HEK293 (cell line): ENCODE measurements around the gene SEMA4D.

Experiments
- CTCF ChIP-seq: fragments of 450-650 bp; formaldehyde crosslinking; IDR thresholded peaks from 2 replicates; pipeline ENCODE4 v1.5.1; 2016; ENCODE audit warnings: missing biosample characterization, missing genetic modification characterization
- RBAK ChIP-seq: fragments of 450-650 bp; formaldehyde crosslinking; IDR thresholded peaks from 2 replicates; pipeline ENCODE4 v1.5.1; 2016; ENCODE audit warnings: missing biosample characterization, missing genetic modification characterization
- SETDB1 ChIP-seq: IDR thresholded peaks from one replicate; pipeline ENCODE4 v1.6.1; 2017; ENCODE audit warnings: mild to moderate bottlenecking, low read length, moderate library complexity, mixed read lengths; ENCODE audit not compliant: insufficient read length
- ZBTB7A ChIP-seq: fragments of 450-650 bp; formaldehyde crosslinking; IDR thresholded peaks from 2 replicates; pipeline ENCODE4 v1.5.1; 2016; ENCODE audit warnings: low read depth, missing biosample characterization, missing genetic modification characterization
- ZFP37 ChIP-seq: fragments of 450-650 bp; formaldehyde crosslinking; IDR thresholded peaks from 2 replicates; pipeline ENCODE4 v1.5.1; 2016; ENCODE audit warnings: missing biosample characterization, missing genetic modification characterization
- ZNF24 ChIP-seq: fragments of 450-650 bp; formaldehyde crosslinking; IDR thresholded peaks from 2 replicates; pipeline ENCODE4 v1.5.1; 2016; ENCODE audit warnings: missing biosample characterization, missing genetic modification characterization
- ZNF274 ChIP-seq, 2 experiments: fragments of 200-500 bp in 1 of 2; fragments of 450-650 bp in 1 of 2; sonication (Bioruptor generic) in 1 of 2; formaldehyde crosslinking in 1 of 2; IDR thresholded peaks; 2 replicates each; pipeline versions ENCODE4 v1.5.1 to v1.6.1; 2014 to 2016; ENCODE audit warnings: borderline replicate concordance in 1 of 2, inconsistent platforms in 1 of 2, low read length in 1 of 2, missing biosample characterization in 1 of 2, missing genetic modification characterization in 1 of 2
- ZNF350 ChIP-seq: fragments of 450-650 bp; formaldehyde crosslinking; IDR thresholded peaks from 2 replicates; pipeline ENCODE4 v1.5.0; 2017; ENCODE audit warnings: missing biosample characterization, mild to moderate bottlenecking, missing genetic modification characterization
- ZNF521 ChIP-seq: fragments of 450-650 bp; formaldehyde crosslinking; IDR thresholded peaks from 2 replicates; pipeline ENCODE4 v1.5.1; 2017; ENCODE audit warnings: missing biosample characterization, mild to moderate bottlenecking, missing genetic modification characterization
- ZNF645 ChIP-seq: fragments of 450-650 bp; formaldehyde crosslinking; IDR thresholded peaks from 2 replicates; pipeline ENCODE4; 2016; ENCODE audit warnings: missing biosample characterization, missing genetic modification characterization
- ZSCAN18 ChIP-seq: fragments of 450-650 bp; formaldehyde crosslinking; IDR thresholded peaks from 2 replicates; pipeline ENCODE4 v1.5.1; 2016; ENCODE audit warnings: missing biosample characterization, missing genetic modification characterization

DNA sequence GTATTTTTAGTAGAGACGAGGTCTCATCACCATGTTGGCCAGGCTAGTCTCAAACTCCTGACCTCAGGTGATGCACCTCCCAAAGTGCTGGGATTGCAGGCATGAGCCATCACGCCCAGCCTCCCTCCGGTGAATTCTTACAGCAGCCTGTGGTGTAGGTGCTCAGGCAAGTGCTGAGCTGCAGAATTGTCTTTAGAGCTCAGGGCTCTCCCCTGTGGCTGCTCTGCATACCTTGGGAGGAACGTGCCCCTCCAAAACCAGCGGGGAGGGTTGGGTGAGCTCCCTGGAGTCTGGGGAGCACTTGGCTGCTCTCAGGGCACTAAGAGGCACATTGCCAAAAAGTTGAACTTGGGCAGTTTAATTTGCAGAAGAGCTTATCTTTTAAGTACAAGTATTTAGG lies 150.3 kb downstream of the SEMA4D start:
- no peak for TF ChIP-seq CTCF (tag by site-specific recombination)
- no peak for TF ChIP-seq ZNF350 (tag by site-specific recombination)
- no peak for TF ChIP-seq RBAK
- TF ChIP-seq ZBTB7A (tag by site-specific recombination): no peak
- no peak for TF ChIP-seq SETDB1
- TF ChIP-seq ZNF521: no peak
- no peak for TF ChIP-seq ZNF274 (IDR thresholded peaks at IDR 0.05; ENCODE audit: low read length)
- TF ChIP-seq ZNF274 (tag by site-specific recombination; IDR thresholded peaks at IDR 0.05; ENCODE audit: borderline replicate concordance): no peak
- TF ChIP-seq ZNF24 (tag by site-specific recombination): no peak
- no peak for TF ChIP-seq ZNF645 (tag by site-specific recombination)
- no peak for TF ChIP-seq ZSCAN18 (tag by site-specific recombination)
- TF ChIP-seq ZFP37 (tag by site-specific recombination): no peak
